Stimulated activated CD4-positive, alpha-beta T cell treated with anti-CD3 and anti-CD28 coated beads, Interleukin-4, amount 100 ng/mL, for 24 hours (primary cell): Measurements from ENCODE around the gene OCSTAMP.

Experiments used
- DNase-seq: peaks from one replicate; pipeline ENCODE4 v3.0.0-alpha.2; 2020

Gene OCSTAMP

GRCh38 chr20:46512943-46513844 is 37.3 kb downstream of the OCSTAMP start, which contains the start of gene ZNF334:
Gene ZNF334, minus strand, starts transcription at chr20:46513559. Its CDS starts 1,457 bp downstream, at chr20:46512102.
- DNase-seq = peak; percentile 48

- no peak for DNase-seq
These were observed 40.9 kb downstream of the OCSTAMP start for GRCh38 chr20:46509523-46509922.

- no peak for DNase-seq
These were observed 42.6 kb downstream of the OCSTAMP start for GRCh38 chr20:46507760-46508407.

GRCh38 chr20:46505506-46505905 is 44.9 kb downstream of the OCSTAMP start:
- no peak for DNase-seq

- no peak for DNase-seq
These were observed 48.5 kb downstream of the OCSTAMP start for GRCh38 chr20:46501961-46502360.

GRCh38 chr20:46501337-46501942 is 49.0 kb downstream of the OCSTAMP start:
- DNase-seq = no peak

GRCh38 chr20:46494077-46494476 is 56.4 kb downstream of the OCSTAMP start:
- no peak for DNase-seq

GRCh38 chr20:46491354-46491753 is 59.1 kb downstream of the OCSTAMP start:
- no peak for DNase-seq
